ENCODE results near the gene MOB3C. TPM values are rescaled to one million over a fixed set of nuclear protein-coding genes. Genes with fewer than 3 reads are reported as not detected.

Gene MOB3C
- total and polyA plus RNA-seq, 2 donors (not counting 1 experiment from before 2014, with no cell fraction given): 9.1 to 14.9 TPM

DNA sequence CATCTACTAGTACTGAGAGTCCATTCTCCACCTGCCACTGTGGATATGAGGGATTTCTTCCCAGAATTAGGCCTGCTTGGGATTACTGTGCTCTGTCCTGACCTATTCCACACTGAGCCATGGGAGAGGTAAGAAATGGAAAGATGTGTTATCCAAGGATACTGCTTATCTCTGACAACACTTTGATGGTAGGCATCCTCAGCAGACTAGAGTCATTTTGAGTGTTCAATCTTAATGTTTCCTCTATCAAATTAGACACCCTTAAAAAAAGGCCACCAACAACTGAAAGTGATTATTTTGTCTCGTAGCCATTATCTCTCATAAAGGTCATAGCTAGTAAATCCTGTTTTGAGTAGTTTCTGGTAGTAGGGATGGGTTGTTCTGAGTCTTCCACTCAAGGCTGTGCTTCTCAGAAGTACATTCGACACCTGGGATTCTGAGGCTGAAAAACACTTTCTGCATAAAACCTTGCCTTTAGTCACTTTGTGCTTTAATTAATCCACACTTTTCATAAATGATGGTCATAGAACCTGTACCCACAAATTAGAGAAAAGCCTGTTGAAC lies 42.8 kb upstream of the MOB3C start:
- H3K4me2 ChIP-seq (ENCODE audit: extremely low read depth, insufficient read depth, low read length): no peak overlapping the region
- no peaks in the 10 kb centered on the region for H3K79me2 ChIP-seq (ENCODE audit: control insufficient read depth, insufficient read depth, low read length)
- no peak overlapping the region for H3K9ac ChIP-seq (ENCODE audit: insufficient read depth, low read length)
- no peaks in the 10 kb centered on the region for H3K4me1 ChIP-seq (ENCODE audit: control insufficient read depth, extremely low read depth, insufficient read depth, low read length)
- H4K20me1 ChIP-seq (ENCODE audit: control insufficient read depth, extremely low read depth, insufficient read depth, low read length): no peaks in the 10 kb centered on the region
- H2AFZ ChIP-seq (ENCODE audit: low read length): no peak overlapping the region
- no peaks in the 10 kb centered on the region for H3K36me3 ChIP-seq (ENCODE audit: control insufficient read depth, insufficient read depth, low read length)
- TF ChIP-seq, protein P1, sequence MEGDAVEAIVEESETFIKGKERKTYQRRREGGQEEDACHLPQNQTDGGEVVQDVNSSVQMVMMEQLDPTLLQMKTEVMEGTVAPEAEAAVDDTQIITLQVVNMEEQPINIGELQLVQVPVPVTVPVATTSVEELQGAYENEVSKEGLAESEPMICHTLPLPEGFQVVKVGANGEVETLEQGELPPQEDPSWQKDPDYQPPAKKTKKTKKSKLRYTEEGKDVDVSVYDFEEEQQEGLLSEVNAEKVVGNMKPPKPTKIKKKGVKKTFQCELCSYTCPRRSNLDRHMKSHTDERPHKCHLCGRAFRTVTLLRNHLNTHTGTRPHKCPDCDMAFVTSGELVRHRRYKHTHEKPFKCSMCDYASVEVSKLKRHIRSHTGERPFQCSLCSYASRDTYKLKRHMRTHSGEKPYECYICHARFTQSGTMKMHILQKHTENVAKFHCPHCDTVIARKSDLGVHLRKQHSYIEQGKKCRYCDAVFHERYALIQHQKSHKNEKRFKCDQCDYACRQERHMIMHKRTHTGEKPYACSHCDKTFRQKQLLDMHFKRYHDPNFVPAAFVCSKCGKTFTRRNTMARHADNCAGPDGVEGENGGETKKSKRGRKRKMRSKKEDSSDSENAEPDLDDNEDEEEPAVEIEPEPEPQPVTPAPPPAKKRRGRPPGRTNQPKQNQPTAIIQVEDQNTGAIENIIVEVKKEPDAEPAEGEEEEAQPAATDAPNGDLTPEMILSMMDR (conservative IDR thresholded peaks at IDR 0.05 in 1 of 2, IDR thresholded peaks at IDR 0.05 in 1 of 2; ENCODE audit: low read depth in 1 of 2, low read length in 2 of 2): no peak
- no peak for TF ChIP-seq EZH2 (IDR thresholded peaks at IDR 0.05; ENCODE audit: low read length, missing control alignments)
- H3K4me3 ChIP-seq (replicated peaks in 1 of 4; ENCODE audit: control extremely low read depth in 1 of 4, insufficient read depth in 1 of 4, low read depth in 3 of 4, low read length in 4 of 4): no peak overlapping the region
- DNase-seq (ENCODE audit: low read depth in 2 of 2): no peak
- H3K27ac ChIP-seq (ENCODE audit: insufficient read depth, low read length): no peak overlapping the region
- no peaks in the 10 kb centered on the region for H3K27me3 ChIP-seq (ENCODE audit: control insufficient read depth, insufficient read depth, low read length)
- H3K9me3 ChIP-seq (ENCODE audit: control insufficient read depth, insufficient read depth, low read depth, low read length): no peaks in the 10 kb centered on the region

DNA sequence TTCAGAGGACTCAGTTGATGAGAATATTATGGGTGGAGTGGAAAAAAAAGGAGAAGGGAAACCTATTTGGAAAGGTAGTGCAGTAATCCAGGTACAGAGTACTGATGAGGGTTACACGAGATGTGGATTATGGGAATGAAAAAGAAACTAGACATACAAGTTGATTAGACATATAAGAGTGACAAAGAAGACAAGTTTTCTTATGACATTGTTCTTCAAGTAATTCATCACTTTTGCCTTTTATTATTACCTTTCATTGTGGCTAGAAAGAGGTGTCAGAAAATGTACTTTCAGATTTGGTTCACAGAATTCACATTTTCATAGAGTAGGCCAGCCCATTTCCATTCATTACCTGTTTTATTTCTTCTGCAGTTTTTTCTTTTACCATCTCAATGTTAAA lies 41.2 kb upstream of the MOB3C start:
- no peak for DNase-seq (ENCODE audit: low read depth in 2 of 2)
- Histone ChIP-seq H3K36me3 (ENCODE audit: control insufficient read depth, insufficient read depth, low read length) (no peaks in the 10 kb centered on the region), H3K4me1 (ENCODE audit: control insufficient read depth, extremely low read depth, insufficient read depth, low read length) (peaks cover 3% of the 10 kb centered on the region), H3K9me3 (ENCODE audit: control insufficient read depth, insufficient read depth, low read depth, low read length) (no peaks in the 10 kb centered on the region), H4K20me1 (ENCODE audit: control insufficient read depth, extremely low read depth, insufficient read depth, low read length) (no peaks in the 10 kb centered on the region), H3K27me3 (ENCODE audit: control insufficient read depth, insufficient read depth, low read length) (no peaks in the 10 kb centered on the region), H2AFZ (ENCODE audit: low read length) (no peak overlapping the region), H3K4me3 (replicated peaks in 1 of 4; ENCODE audit: control extremely low read depth in 1 of 4, insufficient read depth in 1 of 4, low read depth in 3 of 4, low read length in 4 of 4) (no peak overlapping the region), H3K9ac (ENCODE audit: insufficient read depth, low read length) (no peak overlapping the region), H3K27ac (ENCODE audit: insufficient read depth, low read length) (no peak overlapping the region), H3K4me2 (ENCODE audit: extremely low read depth, insufficient read depth, low read length) (no peak overlapping the region), H3K79me2 (ENCODE audit: control insufficient read depth, insufficient read depth, low read length) (no peaks in the 10 kb centered on the region)
- TF ChIP-seq, protein P1 (conservative IDR thresholded peaks at IDR 0.05 in 1 of 2, IDR thresholded peaks at IDR 0.05 in 1 of 2; ENCODE audit: low read depth in 1 of 2, low read length in 2 of 2): no peak
- no peak for TF ChIP-seq EZH2 (IDR thresholded peaks at IDR 0.05; ENCODE audit: low read length, missing control alignments)

DNA sequence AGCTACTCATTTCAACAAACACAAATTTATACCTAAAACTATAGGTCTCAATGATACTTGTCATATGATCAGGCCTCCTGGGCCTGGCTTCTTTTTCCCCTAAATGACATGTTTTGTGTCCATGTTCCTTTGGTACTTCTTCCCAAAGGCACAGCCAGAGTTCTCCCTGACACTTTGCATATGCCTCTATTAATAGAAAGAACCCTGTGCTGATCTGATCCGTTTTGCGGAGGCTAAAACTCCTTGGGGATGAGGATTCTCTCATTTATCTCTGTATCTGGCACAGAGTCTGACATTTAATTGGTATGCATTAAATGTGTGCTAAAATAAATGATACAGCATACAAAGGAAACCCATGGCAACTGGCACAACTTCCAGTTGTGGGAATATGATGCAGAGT lies 40.0 kb upstream of the MOB3C start:
- no peaks in the 10 kb centered on the region for H3K9me3 ChIP-seq (ENCODE audit: control insufficient read depth, insufficient read depth, low read depth, low read length)
- no peaks in the 10 kb centered on the region for H3K79me2 ChIP-seq (ENCODE audit: control insufficient read depth, insufficient read depth, low read length)
- TF ChIP-seq, protein P1 (conservative IDR thresholded peaks at IDR 0.05 in 1 of 2, IDR thresholded peaks at IDR 0.05 in 1 of 2; ENCODE audit: low read depth in 1 of 2, low read length in 2 of 2): no peak
- TF ChIP-seq EZH2 (IDR thresholded peaks at IDR 0.05; ENCODE audit: low read length, missing control alignments): no peak
- peaks cover 3% of the 10 kb centered on the region for H3K4me1 ChIP-seq (ENCODE audit: control insufficient read depth, extremely low read depth, insufficient read depth, low read length)
- no peak overlapping the region for H2AFZ ChIP-seq (ENCODE audit: low read length)
- H3K9ac ChIP-seq (ENCODE audit: insufficient read depth, low read length): no peak overlapping the region
- no peak for DNase-seq (ENCODE audit: low read depth in 2 of 2)
- no peak overlapping the region for H3K4me2 ChIP-seq (ENCODE audit: extremely low read depth, insufficient read depth, low read length)
- no peaks in the 10 kb centered on the region for H3K36me3 ChIP-seq (ENCODE audit: control insufficient read depth, insufficient read depth, low read length)
- H3K27ac ChIP-seq (ENCODE audit: insufficient read depth, low read length): no peak overlapping the region
- H4K20me1 ChIP-seq (ENCODE audit: control insufficient read depth, extremely low read depth, insufficient read depth, low read length): no peaks in the 10 kb centered on the region
- H3K4me3 ChIP-seq (replicated peaks in 1 of 4; ENCODE audit: control extremely low read depth in 1 of 4, insufficient read depth in 1 of 4, low read depth in 3 of 4, low read length in 4 of 4): no peak overlapping the region
- no peaks in the 10 kb centered on the region for H3K27me3 ChIP-seq (ENCODE audit: control insufficient read depth, insufficient read depth, low read length)

All from fibroblast of lung (primary cell).